PC-9 (cell line): ENCODE data around the gene SSC5D. TPM values are rescaled to one million over a fixed set of nuclear protein-coding genes. Genes with fewer than 3 reads are reported as not detected.

Source experiments
- BruUV-seq: library from RNA; stranded (reverse); fragments of 400-500 nt; replicated peaks from 2 replicates; lab custom pipeline; 2021; lab: Mats Ljungman, UMichigan
- CTCF ChIA-PET: fragments of 300-600 bp; sonication (Branson Sonifier 250); formaldehyde crosslinking; loops from one replicate; lab custom pipeline; 2022; ENCODE audit warnings: antibody characterized with exemption; lab: Charles Lee
- POLR2A ChIA-PET: fragments of 300-600 bp; sonication (Branson Sonifier 250); formaldehyde crosslinking; loops from one replicate; lab custom pipeline; 2022; ENCODE audit warnings: antibody characterized with exemption; ENCODE audit not compliant: unreplicated experiment; lab: Charles Lee
- DNase-seq, 2 experiments: peaks; one replicate each; pipeline versions ENCODE4 v3.0.0 to v3.0.0-alpha.2; 2015 to 2022; ENCODE audit warnings: mixed read lengths in 1 of 2
- H2AFZ ChIP-seq: fragments of 200-600 bp; sonication (generic); 2 replicates; pipeline ENCODE4 v1.8.1; 2017; ENCODE audit warnings: antibody characterized with exemption
- H3F3A ChIP-seq: fragments of 200-600 bp; sonication (generic); 2 replicates; pipeline ENCODE4 v1.8.1; 2017; ENCODE audit warnings: antibody characterized with exemption, mild to moderate bottlenecking, low read depth; ENCODE audit not compliant: insufficient read depth
- H3K27ac ChIP-seq: fragments of 200-600 bp; sonication (generic); 2 replicates; pipeline ENCODE4 v1.6.1; 2016; ENCODE audit warnings: mixed run types
- H3K27me3 ChIP-seq: fragments of 200-600 bp; sonication (generic); 2 replicates; pipeline ENCODE4 v1.6.1; 2016; ENCODE audit warnings: low read depth, mixed run types; ENCODE audit not compliant: insufficient read depth
- H3K36me3 ChIP-seq: fragments of 200-600 bp; sonication (generic); 2 replicates; pipeline ENCODE4 v1.6.1; 2016; ENCODE audit warnings: low read depth, mixed run types
- H3K4me1 ChIP-seq: fragments of 200-600 bp; sonication (generic); replicated peaks from 2 replicates; pipeline ENCODE4 v1.6.1; 2016; ENCODE audit warnings: mixed run types; ENCODE audit not compliant: insufficient read depth
- H3K4me2 ChIP-seq: fragments of 200-600 bp; sonication (generic); 2 replicates; pipeline ENCODE4 v1.6.1; 2017; ENCODE audit warnings: mixed run types
- H3K4me3 ChIP-seq: fragments of 200-600 bp; sonication (generic); 2 replicates; pipeline ENCODE4 v1.6.1; 2016; ENCODE audit warnings: mixed run types
- H3K79me2 ChIP-seq: fragments of 200-600 bp; sonication (generic); 2 replicates; pipeline ENCODE4 v1.6.1; 2017; ENCODE audit warnings: low read depth, mixed run types
- H3K9me2 ChIP-seq: fragments of 200-600 bp; sonication (generic); 2 replicates; pipeline ENCODE4 v1.8.1; 2017; ENCODE audit warnings: mild to moderate bottlenecking; ENCODE audit not compliant: insufficient read depth
- H3K9me3 ChIP-seq: fragments of 200-600 bp; sonication (generic); 2 replicates; pipeline ENCODE4 v1.8.1; 2016; ENCODE audit warnings: low read depth; ENCODE audit not compliant: insufficient read depth
- H4K20me1 ChIP-seq: fragments of 200-600 bp; sonication (generic); 2 replicates; pipeline ENCODE4 v1.8.1; 2017; ENCODE audit not compliant: insufficient read depth
- EZH2 ChIP-seq: fragments of 200-600 bp; sonication (generic); IDR thresholded peaks from 2 replicates; pipeline ENCODE4 v1.8.0; 2017; ENCODE audit warnings: antibody characterized with exemption, low read depth
- intact Hi-C: fragments of 100-400 bp; cut with micrococcal nuclease; formaldehyde crosslinking; loops from one replicate; pipeline ENCODE4 v1.10.0; 2022; ENCODE audit not compliant: unreplicated experiment
- total RNA-seq: library from RNA; stranded (reverse); gene quantifications from 2 replicates; pipeline ENCODE4 v1.2.3, GENCODE V29; 2021
- TF ChIP-seq, protein P1 (sequence below): fragments of 200-600 bp; sonication (generic); conservative IDR thresholded peaks from 2 replicates; pipeline ENCODE4 v1.6.1; 2017; ENCODE audit warnings: mixed run types, antibody characterized with exemption, mild to moderate bottlenecking, moderate library complexity

The SSC5D gene
- total RNA-seq, 1 experiment from 2014 or later, result 3.9 TPM

DNA sequence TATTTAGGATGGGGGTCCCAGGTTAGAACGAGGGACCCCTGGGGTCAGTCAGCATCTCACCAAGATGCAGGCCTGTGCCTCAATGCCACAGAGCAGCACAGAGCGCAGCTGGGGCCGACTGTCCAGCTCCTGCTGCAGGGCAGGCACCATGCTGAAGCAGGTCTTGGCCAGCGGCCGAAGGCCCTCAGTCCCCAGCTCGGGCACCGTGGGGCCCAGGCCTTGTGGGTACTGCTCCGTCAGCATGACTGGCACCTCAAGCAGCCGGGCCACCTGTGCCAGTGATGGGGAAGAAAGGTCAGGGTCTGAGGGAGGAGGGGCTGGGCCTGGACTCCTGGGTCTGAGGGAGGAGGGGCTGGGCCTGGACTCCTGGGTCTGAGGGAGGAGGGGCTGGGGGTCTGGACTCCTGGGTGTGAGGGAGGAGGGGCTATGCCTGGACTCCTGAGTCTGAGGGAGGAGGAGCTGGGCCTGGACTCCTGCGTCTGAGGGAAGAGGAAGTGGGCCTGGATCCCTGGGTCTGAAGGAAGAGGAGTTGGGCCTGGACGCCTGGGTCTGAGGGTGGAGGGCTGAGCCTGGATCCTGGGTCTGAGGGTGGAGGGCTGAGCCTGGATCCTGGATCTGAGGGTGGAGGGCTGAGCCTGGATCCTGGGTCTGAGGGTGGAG is 32.5 kb upstream of the SSC5D start:
- H3K36me3 ChIP-seq, result no peaks in the 10 kb centered on the region
- H3K4me2 ChIP-seq, result no peak overlapping the region
- BruUV-seq, result no TSS peak
- H3K9me2 ChIP-seq, result no peaks in the 10 kb centered on the region
- H3K9me3 ChIP-seq, result no peaks in the 10 kb centered on the region
- peaks cover 34% of the 10 kb centered on the region for H4K20me1 ChIP-seq
- TF ChIP-seq, protein P1, sequence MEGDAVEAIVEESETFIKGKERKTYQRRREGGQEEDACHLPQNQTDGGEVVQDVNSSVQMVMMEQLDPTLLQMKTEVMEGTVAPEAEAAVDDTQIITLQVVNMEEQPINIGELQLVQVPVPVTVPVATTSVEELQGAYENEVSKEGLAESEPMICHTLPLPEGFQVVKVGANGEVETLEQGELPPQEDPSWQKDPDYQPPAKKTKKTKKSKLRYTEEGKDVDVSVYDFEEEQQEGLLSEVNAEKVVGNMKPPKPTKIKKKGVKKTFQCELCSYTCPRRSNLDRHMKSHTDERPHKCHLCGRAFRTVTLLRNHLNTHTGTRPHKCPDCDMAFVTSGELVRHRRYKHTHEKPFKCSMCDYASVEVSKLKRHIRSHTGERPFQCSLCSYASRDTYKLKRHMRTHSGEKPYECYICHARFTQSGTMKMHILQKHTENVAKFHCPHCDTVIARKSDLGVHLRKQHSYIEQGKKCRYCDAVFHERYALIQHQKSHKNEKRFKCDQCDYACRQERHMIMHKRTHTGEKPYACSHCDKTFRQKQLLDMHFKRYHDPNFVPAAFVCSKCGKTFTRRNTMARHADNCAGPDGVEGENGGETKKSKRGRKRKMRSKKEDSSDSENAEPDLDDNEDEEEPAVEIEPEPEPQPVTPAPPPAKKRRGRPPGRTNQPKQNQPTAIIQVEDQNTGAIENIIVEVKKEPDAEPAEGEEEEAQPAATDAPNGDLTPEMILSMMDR, result no peak
- no peak for TF ChIP-seq EZH2
- ChIA-PET CTCF (no interaction called here), POLR2A (no interaction called here)
- H3K4me1 ChIP-seq, result peaks cover 7% of the 10 kb centered on the region
- no peak overlapping the region for H3K4me3 ChIP-seq
- no peaks in the 10 kb centered on the region for H3K27me3 ChIP-seq
- DNase-seq, result no peak
- H3K79me2 ChIP-seq, result peaks cover 14% of the 10 kb centered on the region; the same call in 1 of the 2 replicates
- H2AFZ ChIP-seq, result no peak overlapping the region
- peaks cover 29% of the 10 kb centered on the region; the same call in 1 of the 2 replicates for H3F3A ChIP-seq
- H3K27ac ChIP-seq, result no peak overlapping the region
- intact Hi-C loops, result no loop called here

DNA sequence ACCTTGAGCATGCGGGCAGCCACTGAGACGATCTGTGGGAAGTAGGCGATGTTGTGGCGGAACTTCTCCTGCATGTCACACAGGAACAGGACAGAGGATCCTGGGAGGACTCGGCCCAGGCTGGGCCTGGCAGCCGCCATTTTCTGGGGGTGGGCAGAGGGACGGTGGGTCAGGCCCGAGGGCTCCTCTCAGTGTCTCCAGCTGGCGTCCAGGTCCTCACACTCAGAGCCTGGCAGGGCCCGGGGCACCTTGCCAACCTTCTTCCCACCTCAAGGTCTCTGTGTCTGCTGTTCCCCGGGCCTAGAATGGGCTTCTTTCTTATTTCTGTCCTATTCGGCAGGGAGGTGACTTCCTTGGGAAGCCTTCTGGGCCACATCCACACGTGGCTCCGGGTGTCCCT is 31.9 kb upstream of the SSC5D start:
- Histone ChIP-seq H3K4me2 (no peak overlapping the region), H3K9me2 (no peaks in the 10 kb centered on the region), H3K9me3 (no peaks in the 10 kb centered on the region), H3K36me3 (no peaks in the 10 kb centered on the region), H3K27ac (no peak overlapping the region), H2AFZ (no peak overlapping the region), H3K79me2 (peaks cover 18% of the 10 kb centered on the region; the same call in 1 of the 2 replicates), H3K4me3 (no peak overlapping the region), H3K27me3 (no peaks in the 10 kb centered on the region), H4K20me1 (peaks cover 35% of the 10 kb centered on the region), H3K4me1 (peaks cover 9% of the 10 kb centered on the region), H3F3A (peaks cover 30% of the 10 kb centered on the region; the same call in 1 of the 2 replicates)
- ChIA-PET CTCF (no interaction called here), POLR2A (no interaction called here)
- intact Hi-C loops, result no loop called here
- TF ChIP-seq, protein P1, result no peak
- no peak for TF ChIP-seq EZH2
- no TSS peak for BruUV-seq
- DNase-seq, result no peak

DNA sequence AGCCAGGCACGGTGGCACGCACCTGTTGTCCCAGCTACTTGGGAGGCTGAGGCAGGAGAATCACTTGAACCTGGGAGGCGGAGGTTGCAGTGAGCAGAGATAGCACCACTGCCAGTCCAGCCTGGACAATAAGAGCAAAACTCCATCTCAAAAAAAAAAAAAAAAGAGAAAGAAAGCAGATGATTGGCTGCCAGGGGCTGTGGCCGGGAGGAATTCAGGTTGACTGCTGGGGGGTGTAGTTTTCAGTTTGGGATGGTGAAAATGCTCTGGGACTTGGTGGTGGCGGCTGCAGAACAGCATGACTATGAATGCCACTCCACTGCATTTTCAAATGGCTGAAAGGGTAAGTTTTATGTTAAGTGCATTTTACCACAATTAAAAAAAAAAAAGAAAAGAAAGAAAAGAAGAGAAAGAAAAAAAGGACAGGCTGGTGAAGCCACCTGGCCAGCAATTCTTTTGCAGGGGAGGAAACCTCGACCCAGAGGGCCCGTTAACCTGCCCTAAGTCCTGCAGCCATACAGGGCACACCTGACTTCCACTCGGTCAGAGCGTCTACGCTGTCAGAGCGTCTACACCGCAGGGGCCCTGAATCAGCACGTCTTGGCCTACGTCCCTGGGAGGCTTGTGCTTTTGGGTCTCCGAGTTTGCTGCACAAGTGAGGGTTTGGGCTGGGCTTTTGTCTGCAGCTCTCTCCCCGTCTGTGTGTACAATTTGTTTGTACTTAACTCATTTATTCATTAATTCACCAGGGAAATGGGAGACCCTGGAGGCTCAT is 30.4 kb upstream of the SSC5D start:
- Histone ChIP-seq H4K20me1 (peaks cover 35% of the 10 kb centered on the region), H3K27ac (no peak overlapping the region), H3K4me1 (peaks cover 12% of the 10 kb centered on the region), H3K27me3 (no peaks in the 10 kb centered on the region), H2AFZ (no peak overlapping the region), H3K4me3 (no peak overlapping the region), H3F3A (peaks cover 34% of the 10 kb centered on the region; the same call in 1 of the 2 replicates), H3K36me3 (no peaks in the 10 kb centered on the region), H3K9me2 (no peaks in the 10 kb centered on the region), H3K4me2 (no peak overlapping the region), H3K79me2 (peaks cover 18% of the 10 kb centered on the region; the same call in 1 of the 2 replicates), H3K9me3 (no peaks in the 10 kb centered on the region)
- TF ChIP-seq EZH2, result no peak
- TF ChIP-seq, protein P1, result no peak
- no TSS peak for BruUV-seq
- ChIA-PET POLR2A (no interaction called here), CTCF (interaction anchor here (0.7 to 1.2 kb wide), 2 partner anchors 17 to 1051 kb away, joined by 5 to 6 read pairs; no protein-coding TSS in a partner anchor)
- no peak for DNase-seq
- intact Hi-C loops, result no loop called here
